HepG2 (cell line): ENCODE data around the gene ACO1.

Experiments
- ATF7 ChIP-seq, 2 experiments: fragments of 450-650 bp in 1 of 2; sonication (generic) in 1 of 2; formaldehyde crosslinking in 1 of 2; IDR thresholded peaks; 2 replicates each; pipeline versions ENCODE4 v1.4.0 to v1.6.1; 2016 to 2020; ENCODE audit warnings: antibody characterized with exemption in 1 of 2, mild to moderate bottlenecking in 1 of 2, missing genetic modification reagents in 1 of 2
- CEBPB ChIP-seq: IDR thresholded peaks from 2 replicates; pipeline ENCODE4 v1.6.1; 2011; ENCODE audit warnings: low read depth, low read length, improper control_type of control experiment, borderline replicate concordance
- ETS1 ChIP-seq: sonication (generic); formaldehyde crosslinking; IDR thresholded peaks from 2 replicates; pipeline ENCODE4 v1.4.0; 2020; ENCODE audit warnings: missing genetic modification reagents
- HDAC6 ChIP-seq: fragments of 200-600 bp; sonication (generic); IDR thresholded peaks from 2 replicates; pipeline ENCODE4 v1.7.0; 2017; ENCODE audit warnings: mild to moderate bottlenecking, antibody characterized with exemption, low read length, low read depth
- JUND ChIP-seq: sonication (generic); formaldehyde crosslinking; IDR thresholded peaks from 2 replicates; pipeline ENCODE4 v1.8.0; 2022; ENCODE audit warnings: mild to moderate bottlenecking, missing genetic modification reagents
- MNT ChIP-seq: fragments of 450-650 bp; IDR thresholded peaks from 2 replicates; pipeline ENCODE4 v1.6.1; 2016
- PCBP2 ChIP-seq: fragments of 200-400 bp; formaldehyde crosslinking; optimal IDR thresholded peaks from 2 replicates; pipeline ENCODE3; 2018; ENCODE audit warnings: low read length, low read depth; ENCODE audit not compliant: poor library complexity, severe bottlenecking
- POLR2A ChIP-seq, 2 experiments: IDR thresholded peaks; 2 replicates each; pipeline ENCODE4 v1.6.1; 2011; ENCODE audit warnings: low read depth in 2 of 2, low read length in 2 of 2, mild to moderate bottlenecking in 1 of 2, moderate library complexity in 1 of 2; ENCODE audit not compliant: insufficient read depth in 1 of 2
- REST ChIP-seq, 2 experiments: IDR thresholded peaks; 2 replicates each; pipeline ENCODE4 v1.6.1; 2011 to 2012; ENCODE audit warnings: low read length in 2 of 2, borderline replicate concordance in 1 of 2, low read depth in 1 of 2, mild to moderate bottlenecking in 1 of 2, moderate library complexity in 1 of 2
- TCF7L2 ChIP-seq: IDR thresholded peaks from 2 replicates; pipeline ENCODE4 v1.6.1; 2011; ENCODE audit warnings: mild to moderate bottlenecking, low read depth, low read length, moderate library complexity
- TERF1 ChIP-seq: sonication (generic); formaldehyde crosslinking; IDR thresholded peaks from 2 replicates; pipeline ENCODE4 v1.8.0; 2022; ENCODE audit warnings: mild to moderate bottlenecking, missing genetic modification reagents, moderate library complexity
- ZEB1 ChIP-seq: IDR thresholded peaks from 2 replicates; pipeline ENCODE4 v1.6.1; 2012; ENCODE audit warnings: mild to moderate bottlenecking, low read depth, inconsistent platforms; ENCODE audit not compliant: insufficient replicate concordance
- TF ChIP-seq, protein P1 (sequence below): sonication (generic); formaldehyde crosslinking; IDR thresholded peaks from 2 replicates; pipeline ENCODE4 v1.4.0; 2020; ENCODE audit warnings: missing genetic modification reagents, mild to moderate bottlenecking, borderline replicate concordance

DNA sequence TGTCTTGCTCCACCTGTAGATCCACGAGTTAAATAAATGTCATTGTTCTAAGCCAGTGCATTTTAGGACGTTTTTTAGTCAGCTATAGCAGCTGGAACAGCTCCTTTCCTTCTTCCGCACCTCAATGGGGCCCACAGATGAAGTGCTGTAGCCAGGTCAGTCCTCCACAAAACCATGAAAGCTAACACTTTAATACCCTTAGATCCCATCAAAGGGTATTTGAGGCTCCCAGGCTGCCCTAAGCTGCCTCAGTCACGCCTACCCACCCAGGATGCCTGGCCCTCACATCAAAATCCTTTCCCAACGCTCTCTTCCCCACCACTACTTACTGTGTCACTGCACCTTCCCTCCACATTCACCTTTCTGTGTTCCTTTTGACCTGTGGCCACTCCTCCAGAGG, 44.1 kb upstream of the ACO1 start:
- no peak for TF ChIP-seq ETS1
- no peak for TF ChIP-seq TCF7L2
- no peak for TF ChIP-seq POLR2A (IDR thresholded peaks at IDR 0.05; ENCODE audit: insufficient read depth in 1 of 2, low read depth in 2 of 2, low read length in 2 of 2)
- no peak for TF ChIP-seq CEBPB
- TF ChIP-seq REST (IDR thresholded peaks at IDR 0.05; ENCODE audit: borderline replicate concordance in 1 of 2, low read depth in 1 of 2, low read length in 2 of 2) = no peak
- no peak for TF ChIP-seq ZEB1
- no peak for TF ChIP-seq JUND
- TF ChIP-seq MNT = no peak
- TF ChIP-seq TERF1 (CRISPR knock-in tag) = no peak
- TF ChIP-seq, protein P1, sequence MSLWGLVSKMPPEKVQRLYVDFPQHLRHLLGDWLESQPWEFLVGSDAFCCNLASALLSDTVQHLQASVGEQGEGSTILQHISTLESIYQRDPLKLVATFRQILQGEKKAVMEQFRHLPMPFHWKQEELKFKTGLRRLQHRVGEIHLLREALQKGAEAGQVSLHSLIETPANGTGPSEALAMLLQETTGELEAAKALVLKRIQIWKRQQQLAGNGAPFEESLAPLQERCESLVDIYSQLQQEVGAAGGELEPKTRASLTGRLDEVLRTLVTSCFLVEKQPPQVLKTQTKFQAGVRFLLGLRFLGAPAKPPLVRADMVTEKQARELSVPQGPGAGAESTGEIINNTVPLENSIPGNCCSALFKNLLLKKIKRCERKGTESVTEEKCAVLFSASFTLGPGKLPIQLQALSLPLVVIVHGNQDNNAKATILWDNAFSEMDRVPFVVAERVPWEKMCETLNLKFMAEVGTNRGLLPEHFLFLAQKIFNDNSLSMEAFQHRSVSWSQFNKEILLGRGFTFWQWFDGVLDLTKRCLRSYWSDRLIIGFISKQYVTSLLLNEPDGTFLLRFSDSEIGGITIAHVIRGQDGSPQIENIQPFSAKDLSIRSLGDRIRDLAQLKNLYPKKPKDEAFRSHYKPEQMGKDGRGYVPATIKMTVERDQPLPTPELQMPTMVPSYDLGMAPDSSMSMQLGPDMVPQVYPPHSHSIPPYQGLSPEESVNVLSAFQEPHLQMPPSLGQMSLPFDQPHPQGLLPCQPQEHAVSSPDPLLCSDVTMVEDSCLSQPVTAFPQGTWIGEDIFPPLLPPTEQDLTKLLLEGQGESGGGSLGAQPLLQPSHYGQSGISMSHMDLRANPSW (CRISPR knock-in tag) = no peak
- no peak for TF ChIP-seq HDAC6
- TF ChIP-seq ATF7 (IDR thresholded peaks at IDR 0.05) = no peak
- no peak for TF ChIP-seq ATF7 (CRISPR knock-in tag; IDR thresholded peaks at IDR 0.05)
- no peak for TF ChIP-seq PCBP2
